Ramos (cell line): ENCODE measurements around the gene PTMS.
"Not testable (repeated sequence)": the region's sequence is repeated elsewhere in the genome, so short reads cannot be mapped to it uniquely, and the experiment has no call there.

ENCODE experiments used
- in situ Hi-C: fragments of 300-500 bp; cut with MboI; formaldehyde crosslinking; loops from one replicate; pipeline ENCODE4 v1.14.3; 2022; ENCODE audit warnings: low sequenced_read_pairs; ENCODE audit not compliant: unreplicated experiment

PTMS gene, protein sequence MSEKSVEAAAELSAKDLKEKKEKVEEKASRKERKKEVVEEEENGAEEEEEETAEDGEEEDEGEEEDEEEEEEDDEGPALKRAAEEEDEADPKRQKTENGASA

DNA sequence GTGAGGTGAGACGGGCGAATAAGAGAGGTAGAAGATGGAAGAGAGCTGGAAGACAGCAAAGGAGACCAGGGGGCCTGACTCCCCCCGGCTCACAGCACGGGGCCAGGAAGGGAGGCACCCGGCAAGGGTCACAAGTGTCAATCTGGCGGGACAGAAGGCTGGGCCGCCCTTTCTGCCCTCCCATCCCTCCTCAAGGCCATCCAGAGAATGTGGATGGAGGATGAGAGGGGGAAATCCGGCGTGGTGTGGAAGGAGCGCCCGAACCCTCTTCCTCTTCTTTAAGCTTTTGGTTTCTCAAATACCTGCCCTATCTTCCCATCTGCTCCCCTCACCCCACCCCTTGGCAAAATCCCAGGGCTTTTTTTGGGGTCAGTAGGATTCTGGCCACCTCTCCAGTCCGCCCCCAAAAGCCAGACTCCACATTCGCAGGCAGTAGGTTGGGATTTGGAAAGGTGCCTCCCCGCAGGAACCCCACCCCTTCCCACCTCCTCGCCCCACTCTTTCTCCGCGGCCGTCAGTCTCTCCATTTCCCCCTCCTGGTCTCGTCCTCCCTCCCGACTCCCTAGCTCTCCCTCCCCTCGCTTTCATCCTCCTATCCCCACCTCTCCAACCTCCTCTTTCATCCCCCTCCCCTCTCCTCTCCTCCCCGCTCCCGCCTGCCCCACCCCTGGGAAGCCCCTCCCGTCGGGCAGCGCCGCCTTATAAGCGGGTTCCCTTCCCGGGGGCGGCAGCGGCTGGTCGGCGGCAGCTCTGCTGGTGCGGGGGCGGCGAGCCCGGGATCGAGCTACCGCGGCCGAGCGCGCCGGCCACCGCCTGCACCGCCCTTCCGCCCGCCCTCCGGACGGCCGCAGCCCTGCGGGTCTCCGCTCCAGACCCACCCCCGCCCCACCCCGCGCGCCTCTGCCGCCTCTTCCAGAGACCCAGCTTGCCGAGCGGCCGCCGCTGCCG is at the start of gene PTMS:
TSS of gene PTMS (plus strand) at position 730 of the 948 bp plus-strand sequence. CDS start 343 bp downstream, outside the sequence.
- in situ Hi-C loops, result no loop called here

DNA sequence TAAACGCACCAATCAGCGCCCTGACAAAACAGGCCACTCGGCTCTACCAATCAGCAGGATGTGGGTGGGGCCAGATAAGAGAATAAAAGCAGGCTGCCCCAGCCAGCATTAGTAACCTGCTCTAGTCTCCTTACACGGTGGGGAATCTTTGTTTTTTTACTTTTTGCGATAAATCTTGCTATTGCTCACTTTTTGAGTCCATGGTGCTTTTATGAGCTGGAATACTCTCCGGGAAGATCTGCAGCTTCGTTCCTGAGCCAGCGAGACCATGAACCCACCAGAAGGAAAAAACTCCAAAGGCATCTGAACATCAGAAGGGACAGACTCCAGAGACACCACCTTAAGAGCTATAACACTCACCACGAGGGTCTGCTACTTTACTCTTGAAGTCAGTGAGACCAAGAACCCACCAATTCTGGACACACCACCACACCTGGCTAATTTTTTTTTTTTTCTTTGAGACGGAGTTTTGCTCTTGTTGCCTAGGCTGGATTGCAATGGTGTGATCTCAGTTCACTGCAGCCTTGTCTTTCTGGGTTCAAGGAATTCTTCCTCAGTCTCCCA is 49.2 kb upstream of the PTMS start:
- in situ Hi-C loops, result no loop called here

DNA sequence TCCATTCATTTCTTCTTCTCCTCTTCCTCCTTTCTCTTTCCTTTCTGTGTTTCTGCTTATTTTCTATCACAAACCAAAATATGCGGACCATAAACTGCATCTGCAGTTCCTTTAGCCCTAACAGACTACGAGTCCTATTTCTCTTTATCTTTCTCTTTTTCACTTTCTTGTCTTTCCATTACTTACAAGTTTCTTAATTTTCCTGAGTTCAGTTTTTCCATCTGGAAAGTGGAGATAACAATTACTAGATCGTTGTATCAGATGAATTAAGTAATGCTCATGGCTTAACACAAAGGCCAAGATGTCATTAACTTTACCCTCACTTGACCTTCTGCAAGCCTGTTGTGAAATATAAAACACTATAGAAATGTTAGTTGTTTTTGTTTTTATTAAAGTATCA is 43.3 kb upstream of the PTMS start:
- in situ Hi-C loops, result no loop called here

DNA sequence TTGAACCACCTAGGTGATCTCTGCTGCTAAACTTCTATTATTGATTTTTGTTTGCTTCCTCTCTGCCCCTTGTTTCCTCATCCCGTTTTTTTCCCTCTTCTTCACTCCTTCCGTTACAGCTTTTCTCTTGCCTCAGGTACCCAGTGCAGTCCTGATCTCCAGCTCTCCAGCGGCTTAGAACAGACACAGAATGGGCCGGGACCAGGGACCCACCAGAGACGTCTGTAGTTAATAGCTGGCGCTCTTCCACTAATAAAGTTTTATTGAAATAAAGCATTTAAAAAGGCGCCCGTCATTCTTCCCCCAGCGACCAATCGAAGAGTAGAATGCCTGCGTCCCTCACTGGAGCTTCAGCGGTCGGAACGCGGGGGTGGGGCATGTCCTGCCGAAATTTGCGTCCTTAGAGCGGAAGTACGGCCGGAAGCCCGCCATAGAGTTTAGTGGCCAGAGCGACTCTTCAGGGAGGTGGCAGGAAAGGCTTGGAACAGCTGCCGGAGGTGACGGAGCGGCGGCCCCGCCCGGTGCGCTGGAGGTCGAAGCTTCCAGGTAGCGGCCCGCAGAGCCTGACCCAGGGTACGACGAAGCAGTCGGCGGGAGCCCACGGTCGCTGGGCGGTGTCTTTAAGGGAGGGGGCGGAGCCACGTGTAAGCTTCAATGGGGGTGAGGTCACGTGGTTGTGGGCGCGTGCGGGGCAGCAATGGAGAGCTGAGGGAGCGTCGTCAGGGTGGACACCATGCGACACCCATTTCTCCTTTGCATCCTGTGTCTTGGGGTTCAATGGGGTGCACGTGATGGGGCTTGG is 42.4 kb upstream of the PTMS start, which contains the start of gene COPS7A:
TSS of gene COPS7A (plus strand) at position 440 of the 802 bp plus-strand sequence. CDS start 611 bp downstream, outside the sequence.
- in situ Hi-C loops, result no loop called here

DNA sequence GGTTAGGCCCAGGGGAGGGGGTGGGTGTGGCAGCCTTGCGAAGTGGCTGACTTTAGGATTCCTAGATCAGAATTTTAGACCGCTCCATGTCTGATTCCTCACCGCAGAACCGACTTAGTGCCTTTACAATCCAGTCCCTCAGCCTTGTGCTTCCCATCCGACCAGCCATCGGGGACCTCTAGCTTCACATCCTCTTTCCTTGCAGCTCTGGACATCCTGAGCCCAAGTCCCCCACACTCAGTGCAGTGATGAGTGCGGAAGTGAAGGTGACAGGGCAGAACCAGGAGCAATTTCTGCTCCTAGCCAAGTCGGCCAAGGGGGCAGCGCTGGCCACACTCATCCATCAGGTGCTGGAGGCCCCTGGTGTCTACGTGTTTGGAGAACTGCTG is 41.8 kb upstream of the PTMS start:
- in situ Hi-C loops, result no loop called here

DNA sequence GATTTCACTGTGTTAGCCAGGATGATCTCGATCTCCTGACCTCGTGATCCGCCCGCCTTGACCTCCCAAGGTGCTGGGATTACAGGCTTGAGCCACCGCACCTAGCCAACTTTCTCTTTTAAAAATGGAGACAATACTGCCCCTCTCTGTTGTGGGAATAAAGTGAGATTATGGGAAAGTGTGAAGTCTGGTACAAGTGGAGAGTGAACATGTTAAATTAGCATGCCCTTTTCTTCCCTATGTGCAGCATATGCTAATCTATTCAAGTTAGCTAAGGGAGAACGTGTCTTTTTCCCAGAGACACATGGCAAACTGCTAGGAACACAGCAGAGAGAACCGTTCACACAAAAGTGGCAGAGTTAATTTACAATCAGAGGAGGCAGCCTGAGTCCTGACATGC is 40.8 kb upstream of the PTMS start:
- in situ Hi-C loops, result no loop called here

DNA sequence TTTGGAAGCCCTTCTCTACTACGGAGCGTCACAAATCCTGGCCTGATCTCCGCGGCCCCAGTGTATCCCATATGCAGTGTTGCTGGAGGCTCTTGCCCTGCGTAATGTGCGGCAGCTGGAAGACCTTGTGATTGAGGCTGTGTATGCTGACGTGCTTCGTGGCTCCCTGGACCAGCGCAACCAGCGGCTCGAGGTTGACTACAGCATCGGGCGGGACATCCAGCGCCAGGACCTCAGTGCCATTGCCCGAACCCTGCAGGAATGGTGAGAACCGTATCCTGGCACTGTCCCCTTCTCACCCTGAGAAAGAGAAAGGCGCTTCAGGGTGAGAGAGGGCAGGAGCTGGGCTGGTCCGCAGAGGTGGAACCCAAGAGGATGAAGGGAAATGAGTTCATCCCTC is 37.0 kb upstream of the PTMS start:
- in situ Hi-C loops, result no loop called here

DNA sequence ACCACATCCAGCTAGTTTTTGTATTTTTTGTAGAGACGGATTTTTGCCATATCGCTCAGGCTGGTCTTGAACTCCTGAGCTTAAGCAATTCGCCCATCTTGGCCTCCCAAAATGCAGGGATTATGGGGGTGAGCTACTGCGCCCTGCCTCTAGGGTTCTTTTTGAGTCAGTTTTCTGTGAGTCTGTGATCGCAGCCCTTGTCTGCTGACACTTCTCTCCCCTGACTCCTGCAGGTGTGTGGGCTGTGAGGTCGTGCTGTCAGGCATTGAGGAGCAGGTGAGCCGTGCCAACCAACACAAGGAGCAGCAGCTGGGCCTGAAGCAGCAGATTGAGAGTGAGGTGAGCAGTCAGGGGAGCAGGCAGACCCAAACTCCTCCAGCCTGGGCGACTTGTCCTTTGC is 36.0 kb upstream of the PTMS start:
- in situ Hi-C loops, result no loop called here

DNA sequence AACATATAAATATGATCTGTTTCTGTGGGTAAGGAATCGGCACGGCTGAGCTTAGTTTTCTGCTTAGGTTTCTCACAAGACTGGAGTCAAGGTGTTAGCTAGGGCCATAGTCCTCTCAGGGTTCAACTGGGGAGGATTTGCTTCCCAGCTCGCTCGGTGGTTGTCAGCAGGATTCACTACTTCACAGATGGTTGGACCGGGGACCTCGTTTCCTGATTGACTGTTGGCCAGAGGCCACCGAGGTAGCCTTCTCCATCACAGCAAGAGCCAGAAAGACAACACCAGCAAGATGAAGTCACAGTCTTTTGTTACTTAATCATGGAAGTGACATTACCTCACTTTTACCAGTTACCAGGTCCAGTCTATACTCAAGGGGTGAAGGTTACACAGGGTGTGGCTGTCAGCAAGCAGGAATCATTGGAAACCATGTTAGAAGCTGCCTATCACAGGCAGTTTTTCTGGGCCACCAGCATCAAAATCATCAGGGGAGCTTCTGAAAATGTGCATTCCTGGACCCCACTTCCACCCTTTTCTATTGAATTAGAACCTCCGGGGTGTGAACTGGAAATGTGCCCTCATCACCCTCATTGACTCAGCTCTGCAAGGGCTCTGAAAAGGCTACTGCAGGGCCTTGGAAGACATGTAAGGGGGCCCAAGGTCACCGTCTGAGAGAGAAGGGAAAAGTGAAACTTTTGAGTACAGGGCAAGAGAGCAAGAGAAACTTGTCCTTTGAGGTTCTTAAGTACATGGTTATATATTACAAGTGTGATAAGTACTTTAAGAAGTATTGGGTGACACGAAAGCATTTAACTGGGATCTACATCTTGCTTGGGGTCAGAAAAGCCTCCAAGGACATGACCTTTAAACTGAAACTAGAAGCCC is 31.4 kb upstream of the PTMS start:
- in situ Hi-C loops, result no loop called here

DNA sequence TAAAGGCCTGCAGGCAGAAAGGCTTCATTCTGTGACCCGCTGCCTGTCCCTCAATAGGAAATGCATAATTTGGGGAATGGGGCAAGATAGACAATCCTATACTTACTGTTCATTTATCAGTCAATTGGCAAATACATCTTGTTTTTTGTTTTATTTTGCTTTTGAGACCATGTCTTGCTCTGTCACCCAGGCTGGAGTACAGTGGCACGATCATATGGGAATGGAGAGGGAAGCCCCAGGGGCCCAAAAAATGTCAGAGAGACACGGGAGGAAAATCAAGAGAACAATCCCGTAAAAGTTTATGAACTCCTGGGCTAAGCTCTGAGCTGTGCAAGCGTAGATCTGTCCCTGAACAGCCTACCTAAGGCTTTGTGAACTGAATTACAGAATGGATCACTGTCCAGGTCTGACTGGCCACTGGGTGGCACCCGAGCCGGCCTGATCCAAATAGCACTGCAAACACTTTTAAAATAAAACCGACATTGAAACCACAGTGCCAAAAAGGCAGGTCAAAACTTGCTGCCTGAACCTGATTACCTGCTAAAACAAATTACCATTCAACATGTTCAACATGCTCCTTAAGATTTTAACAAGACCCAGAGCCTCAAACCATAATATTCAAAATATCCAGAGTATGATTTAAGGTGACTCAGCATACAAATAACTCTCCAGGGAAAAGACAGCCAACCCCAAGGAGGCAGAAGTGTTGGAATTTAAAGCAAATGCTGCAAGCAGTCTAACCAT is 30.5 kb upstream of the PTMS start:
- in situ Hi-C loops, result no loop called here

DNA sequence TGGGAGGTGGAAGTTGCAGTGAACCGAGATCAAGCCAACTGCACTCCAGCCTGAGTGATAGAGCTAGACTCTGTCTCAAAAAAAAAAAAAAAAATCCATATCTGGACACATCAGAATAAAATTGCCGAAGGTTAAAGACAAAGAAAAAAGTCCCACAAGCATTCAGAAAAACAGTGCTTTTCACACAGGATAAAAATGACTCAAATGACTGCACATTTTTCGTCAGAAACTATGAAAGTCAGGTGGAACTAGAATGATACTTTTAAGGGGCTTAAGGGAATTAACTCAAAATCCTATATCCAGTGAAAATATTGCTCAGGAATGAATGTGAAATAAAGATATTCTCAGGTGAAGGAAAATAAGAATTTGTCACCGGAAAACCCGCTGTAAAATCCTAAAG is 29.4 kb upstream of the PTMS start:
- in situ Hi-C loops, result no loop called here

DNA sequence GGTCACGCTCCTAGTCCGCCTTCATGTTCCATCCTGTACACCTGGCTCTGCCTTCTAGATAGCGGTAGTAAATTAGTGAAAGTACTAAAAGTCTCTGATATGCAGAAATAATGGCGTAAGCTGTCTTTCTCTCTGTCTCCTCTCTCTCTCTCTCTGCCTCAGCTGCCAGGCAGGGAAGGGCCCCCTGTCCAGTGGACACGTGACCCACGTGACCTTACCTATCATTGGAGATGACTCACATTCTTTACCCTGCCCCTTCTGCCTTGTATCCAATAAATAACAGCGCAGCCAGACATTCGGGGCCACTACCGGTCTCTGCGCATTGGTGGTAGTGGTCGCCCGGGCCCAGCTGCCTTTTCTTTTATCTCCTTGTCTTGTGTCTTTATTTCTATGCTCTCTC is 24.1 kb upstream of the PTMS start:
- in situ Hi-C loops, result not testable (repeated sequence)

DNA sequence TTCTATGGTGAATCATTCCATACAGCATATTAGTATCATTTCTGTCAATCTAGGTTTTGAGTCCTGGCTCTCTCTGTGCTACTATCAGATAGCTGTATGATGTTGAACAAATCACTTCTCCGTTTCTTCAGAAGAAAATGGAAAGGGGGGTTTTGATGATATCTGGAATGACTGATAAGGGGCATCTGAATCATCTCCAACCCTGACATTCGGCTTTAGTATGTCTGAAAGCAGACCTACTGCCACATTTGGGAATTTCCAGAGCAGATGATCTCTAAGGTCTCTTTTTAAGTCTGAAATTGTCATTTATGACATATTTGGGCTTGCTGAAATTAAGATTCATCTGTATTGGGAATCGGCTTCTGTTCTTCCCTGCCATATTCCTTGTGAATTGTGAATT is 23.3 kb upstream of the PTMS start:
- in situ Hi-C loops, result no loop called here

DNA sequence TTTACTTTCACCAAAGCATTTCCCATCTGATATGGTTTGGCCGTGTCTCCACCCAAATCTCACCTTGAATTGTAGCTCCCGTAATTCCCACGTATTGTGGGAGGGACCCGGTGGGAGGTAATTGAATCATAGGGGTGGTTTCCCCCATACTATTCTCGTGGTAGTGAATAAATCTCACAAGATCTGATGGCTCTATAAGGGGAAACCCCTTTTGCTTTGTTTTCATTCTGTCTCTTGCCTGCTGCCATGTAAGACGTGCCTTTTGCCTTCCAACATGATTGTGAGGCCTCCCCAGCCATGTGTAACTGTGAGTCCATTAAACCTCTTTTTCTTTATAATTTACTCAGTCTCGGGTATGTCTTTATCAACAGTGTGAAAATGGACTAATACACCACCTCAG is 22.9 kb upstream of the PTMS start:
- in situ Hi-C loops, result not testable (repeated sequence)

DNA sequence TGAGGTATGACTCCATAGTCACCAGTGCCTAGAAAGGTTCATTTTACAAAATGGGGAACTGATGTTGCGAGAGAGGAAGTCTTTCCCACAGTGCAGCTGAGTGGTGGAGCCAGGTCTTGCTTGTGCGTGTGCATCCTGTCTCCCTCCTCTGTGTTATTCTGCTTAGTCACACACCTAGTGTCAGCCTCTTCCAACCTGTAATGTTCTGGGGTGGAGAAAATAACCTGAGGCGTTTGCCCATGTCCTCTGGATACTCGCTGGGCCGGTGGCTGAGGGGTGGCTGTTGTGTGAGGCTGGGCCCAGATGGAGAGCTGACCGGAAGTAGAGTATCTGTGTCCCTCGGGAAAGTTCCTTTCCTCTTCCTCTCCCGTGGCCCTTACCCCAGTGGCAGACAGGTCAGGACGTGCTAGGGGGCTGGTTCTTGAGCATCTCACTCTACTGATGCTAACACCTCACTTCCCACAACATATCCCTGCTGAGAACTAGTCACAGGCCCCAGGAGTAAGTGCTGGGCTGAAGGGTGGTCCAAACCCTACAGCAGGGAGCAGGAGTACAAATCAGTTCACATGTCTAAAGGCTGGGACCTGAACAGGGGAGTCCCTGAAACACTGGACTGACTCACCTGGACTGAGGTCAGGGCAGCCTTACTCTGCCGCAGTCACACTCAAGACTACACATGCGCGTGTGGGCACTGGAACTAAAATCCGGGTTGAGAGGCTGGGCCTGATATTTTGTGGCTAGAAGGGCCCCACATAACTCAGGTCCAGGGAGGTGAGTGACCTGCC is 20.2 kb upstream of the PTMS start:
- in situ Hi-C loops, result no loop called here

DNA sequence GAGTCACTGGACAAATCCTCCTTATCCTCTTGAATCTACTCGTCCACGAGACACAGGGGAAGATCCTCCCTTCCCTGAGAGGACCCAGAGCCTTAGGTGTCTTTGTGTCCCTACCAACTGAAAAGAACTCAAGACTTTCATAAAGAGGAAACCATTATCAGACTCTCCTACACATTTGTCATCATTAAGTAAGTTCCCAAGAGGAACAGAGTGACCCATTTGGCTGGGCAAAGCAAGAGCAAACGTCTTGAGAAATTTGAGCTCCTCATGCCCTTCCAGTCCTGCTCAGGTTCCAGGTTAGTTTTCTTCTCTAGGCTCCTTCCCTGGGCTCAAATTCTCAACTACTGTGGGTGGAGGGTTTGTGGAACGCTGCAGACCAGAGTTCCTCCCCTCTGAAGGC is 18.9 kb upstream of the PTMS start:
- in situ Hi-C loops, result no loop called here

DNA sequence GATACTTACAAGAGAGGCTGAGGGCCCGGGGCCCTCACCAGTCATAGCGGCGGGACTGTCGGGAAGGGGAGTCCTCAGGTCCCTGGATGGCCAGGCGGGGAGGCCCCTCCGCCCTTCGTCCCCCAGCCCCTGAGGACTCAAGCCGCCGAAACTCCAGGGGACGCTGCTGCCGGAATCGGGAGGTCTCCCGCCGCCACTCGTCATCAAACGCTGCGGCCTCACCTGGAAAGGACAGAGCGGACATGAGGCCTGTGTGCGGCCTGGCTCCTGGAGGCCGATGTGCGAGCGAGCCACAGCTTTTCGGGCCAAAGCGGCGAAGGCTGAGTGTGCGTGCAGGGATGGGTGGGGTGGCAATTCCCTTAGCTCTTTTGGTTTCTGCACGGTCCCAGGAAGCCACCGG is 17.4 kb upstream of the PTMS start:
- in situ Hi-C loops, result no loop called here

DNA sequence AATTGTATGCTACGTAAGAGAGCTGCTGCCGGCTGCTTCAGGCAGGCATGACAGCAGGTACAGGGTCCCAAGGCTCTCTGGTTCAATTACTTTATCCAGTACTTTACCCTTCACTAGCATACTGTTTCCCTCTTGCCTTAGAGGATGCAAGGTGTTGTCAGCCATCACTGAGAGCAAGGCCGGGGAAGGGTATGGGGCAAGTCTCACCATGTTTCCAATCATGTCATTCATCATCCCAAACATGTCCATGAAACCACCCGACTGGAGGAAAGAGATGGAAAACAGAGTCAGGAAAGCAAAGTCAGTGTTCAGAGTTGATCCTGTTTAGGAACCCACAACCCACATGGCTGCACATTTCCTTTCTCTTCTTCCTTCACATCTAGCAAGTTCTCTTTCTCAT is 15.7 kb upstream of the PTMS start:
- in situ Hi-C loops, result loop anchor here (5.0 kb wide), 1 partner anchor 72 kb away; the partner anchor contains the start of gene GPR162
